GM18861 (cell line): Measurements from ENCODE around the gene ANXA2R.
"Not testable (repeated sequence)": the region's sequence is repeated elsewhere in the genome, so short reads cannot be mapped to it uniquely, and the experiment has no call there.

Experiments used
- ATAC-seq: cut with Tn5 transposase; IDR thresholded peaks from one replicate; pipeline ENCODE4 v1.9.1; 2021; ENCODE audit not compliant: unreplicated experiment

ANXA2R gene

DNA sequence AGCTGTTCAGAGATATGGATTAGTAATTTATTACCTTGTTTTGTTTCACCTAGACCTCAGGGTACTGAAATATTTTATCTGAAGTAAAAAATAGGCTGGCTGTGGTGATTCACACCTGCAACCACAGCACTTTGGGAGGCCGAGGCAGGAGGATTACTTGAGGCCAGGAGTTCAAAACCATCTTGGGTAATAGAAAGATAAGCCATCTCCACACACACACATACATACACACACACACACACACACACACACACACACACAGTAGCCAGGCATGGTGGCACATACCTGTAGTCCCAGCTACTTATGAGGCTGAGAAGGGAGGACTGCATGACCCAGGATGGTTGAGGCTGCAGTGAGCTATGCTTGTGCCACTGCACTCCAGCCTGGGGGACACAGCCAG is 3.7 kb downstream of the ANXA2R start:
- ATAC-seq = no peak

DNA sequence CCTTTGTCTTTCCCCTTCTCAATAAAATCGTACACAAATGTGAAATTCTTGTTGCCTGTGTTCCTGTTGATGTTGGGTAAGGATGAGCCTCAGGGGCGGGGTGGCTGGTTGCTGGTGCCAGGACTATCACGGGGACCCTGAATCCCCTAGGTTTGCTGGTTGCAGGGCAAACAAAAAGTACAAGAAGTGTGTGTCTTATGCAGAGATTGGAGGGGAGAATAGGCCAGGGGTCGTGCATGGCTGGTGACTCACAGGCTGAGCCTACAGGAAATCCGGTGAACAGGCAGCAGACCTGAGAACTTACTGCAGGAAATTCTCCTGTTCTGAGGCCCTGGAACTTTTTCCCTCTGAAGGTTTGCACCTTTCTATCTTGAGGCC is 5.5 kb downstream of the ANXA2R start:
- ATAC-seq = no peak

DNA sequence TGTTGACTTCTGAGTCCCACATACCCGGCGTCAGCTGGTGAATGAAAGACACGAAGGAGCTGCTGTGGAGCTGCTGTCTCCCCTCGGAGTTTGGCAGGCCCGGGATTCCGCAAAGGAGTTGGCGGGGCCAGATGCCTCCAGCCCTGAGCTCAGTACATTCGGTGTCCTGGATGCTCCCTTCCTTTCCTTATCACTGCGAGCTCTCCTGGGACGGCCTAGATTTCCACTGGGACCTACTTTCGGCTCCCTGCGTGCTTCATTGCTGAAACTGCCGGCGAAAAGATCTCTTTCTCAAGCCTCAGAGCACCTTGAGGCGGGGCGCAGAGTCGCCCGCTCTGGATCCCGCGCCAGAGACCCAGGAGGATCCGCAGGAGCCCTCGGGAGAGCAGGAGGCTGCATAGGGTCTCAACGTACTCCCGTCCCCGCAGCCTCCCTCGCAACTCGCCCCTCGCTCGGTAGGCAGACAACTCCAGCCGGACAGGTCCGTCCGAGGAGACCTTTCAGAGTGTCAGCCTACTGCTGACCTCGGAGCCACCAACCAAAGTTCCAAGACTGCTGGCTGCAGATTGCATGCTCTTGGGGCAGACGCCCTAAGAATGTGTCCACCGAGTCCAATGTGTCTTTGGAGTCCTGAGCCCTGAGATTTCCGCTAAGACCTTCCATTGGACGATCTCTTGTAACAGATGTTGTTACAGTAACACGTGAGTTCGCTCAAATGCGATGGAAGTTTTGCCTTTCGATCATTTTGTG is 6.1 kb downstream of the ANXA2R start:
- ATAC-seq = no peak

DNA sequence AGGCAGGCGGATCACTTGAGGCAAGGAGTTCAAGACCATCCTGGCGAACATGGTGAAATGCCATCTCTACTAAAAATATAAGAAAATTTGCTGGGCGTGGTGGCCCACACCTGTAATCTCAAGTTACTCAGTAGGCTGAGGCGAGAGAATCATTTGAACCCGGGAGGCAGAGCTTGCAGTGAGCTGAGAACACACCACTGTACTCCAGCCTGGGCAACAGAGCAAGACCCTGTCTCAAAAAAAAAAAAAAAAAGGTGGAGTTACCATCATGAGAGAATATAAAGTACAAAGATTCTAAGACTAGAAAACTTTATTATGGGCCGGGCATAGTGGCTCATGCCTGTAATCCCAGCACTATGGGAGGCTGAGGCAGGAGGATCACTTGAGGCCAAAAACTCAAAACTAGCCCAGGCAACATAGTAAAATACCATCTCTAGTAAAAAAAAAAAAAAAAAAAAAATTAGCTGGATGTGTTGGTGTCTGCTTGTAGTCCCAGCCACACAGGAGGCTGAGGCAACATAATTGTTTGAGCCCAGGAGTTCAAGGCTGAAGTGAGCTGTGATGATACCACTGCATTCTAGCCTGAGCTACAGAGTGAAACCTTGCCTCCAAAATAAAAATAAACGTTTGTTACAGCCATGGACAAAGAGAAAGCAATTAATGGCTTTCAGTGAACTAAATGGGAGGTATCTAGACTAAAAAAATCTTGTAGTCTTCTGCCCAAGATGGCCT is 12.9 kb downstream of the ANXA2R start:
- ATAC-seq = no peak

DNA sequence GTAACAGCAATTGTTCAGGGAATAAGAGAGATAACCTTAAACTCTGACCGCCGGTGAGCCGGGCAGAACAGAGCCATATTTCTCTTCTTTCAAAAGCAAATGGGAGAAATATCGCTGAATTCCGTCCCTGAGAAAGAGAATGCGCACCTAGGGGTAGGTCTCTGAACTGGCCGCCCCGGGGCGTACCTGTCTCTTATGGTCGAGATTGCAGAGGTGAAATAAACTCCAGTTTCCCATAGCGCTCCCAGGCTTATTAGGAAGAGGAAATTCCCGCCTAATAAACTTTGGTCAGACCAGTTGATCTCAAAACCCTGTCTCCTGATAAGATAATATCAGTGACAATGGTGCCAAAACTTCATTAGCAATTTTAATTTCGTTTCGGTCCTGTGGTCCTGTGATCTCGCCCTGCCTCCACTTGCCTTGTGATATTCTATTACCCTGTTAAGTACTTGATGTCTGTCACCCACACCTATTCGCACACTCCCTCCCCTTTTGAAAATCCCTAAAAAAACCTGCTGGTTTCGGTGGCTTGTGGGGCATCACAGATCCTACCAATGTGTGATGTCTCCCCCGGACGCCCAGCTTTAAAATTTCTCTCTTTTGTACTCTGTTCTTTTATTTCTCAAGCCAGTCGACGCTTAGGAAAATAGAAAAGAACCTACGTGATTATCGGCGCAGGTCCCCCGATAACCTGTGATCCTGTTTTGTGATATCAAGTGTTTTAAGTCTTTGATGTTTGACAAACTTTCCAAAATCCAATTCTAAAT is 14.8 kb downstream of the ANXA2R start:
- not testable (repeated sequence) for ATAC-seq

DNA sequence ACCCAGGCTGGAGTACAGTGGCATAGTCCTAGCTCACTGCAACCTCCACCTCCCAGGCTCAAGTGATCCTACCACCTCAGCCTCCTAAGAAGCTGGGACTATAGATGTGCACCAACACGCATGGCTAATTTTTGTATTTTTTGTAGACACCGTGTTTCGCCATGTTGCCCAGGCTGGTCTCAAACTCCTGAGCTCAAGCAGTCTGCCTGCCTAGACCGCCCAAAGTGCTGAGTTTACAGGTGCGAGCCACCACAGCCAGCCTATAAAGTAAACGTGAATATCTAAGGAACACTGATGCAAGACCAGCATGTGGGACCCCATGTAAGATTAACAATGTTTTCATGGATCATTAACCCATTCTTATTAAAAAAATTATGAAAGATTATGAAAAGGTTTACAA is 15.9 kb downstream of the ANXA2R start:
- no peak for ATAC-seq

DNA sequence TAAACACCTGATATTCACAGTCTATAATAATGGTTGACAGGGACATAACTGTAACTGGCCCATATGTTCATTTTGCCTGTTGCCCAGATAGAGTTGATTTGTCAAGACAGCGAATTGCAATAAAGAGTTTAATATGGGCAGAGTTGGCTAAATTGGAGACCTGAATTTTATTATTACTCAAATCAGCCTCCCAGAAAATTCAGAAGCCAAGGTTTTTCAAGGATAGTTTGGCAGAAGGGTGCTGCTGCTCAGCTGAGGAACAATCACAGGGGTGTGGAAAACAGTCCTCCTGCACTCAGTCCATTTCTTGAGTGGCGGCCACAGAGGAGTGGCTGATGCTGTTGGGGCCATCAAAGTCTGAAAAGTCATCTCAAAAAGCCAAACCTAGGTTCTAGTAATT is 19.0 kb downstream of the ANXA2R start:
- ATAC-seq = no peak

DNA sequence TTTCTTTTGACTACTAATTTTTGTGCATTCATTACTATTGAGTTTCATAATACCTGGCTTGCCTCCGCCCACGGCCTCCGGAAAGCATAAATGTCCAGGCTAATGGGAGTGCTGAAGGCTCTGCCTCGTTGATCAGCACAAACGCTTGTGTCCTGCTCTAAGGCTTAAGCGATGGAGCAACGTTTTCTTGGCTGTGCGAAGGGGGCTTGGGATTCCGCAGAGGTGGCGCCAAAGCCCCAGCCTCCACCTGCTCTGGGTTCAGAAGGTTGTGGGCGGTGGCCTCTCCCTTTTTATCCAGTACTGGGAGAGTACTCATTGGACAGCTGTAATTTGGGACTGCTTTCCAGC is 19.7 kb downstream of the ANXA2R start:
- peak; percentile 12 for ATAC-seq

DNA sequence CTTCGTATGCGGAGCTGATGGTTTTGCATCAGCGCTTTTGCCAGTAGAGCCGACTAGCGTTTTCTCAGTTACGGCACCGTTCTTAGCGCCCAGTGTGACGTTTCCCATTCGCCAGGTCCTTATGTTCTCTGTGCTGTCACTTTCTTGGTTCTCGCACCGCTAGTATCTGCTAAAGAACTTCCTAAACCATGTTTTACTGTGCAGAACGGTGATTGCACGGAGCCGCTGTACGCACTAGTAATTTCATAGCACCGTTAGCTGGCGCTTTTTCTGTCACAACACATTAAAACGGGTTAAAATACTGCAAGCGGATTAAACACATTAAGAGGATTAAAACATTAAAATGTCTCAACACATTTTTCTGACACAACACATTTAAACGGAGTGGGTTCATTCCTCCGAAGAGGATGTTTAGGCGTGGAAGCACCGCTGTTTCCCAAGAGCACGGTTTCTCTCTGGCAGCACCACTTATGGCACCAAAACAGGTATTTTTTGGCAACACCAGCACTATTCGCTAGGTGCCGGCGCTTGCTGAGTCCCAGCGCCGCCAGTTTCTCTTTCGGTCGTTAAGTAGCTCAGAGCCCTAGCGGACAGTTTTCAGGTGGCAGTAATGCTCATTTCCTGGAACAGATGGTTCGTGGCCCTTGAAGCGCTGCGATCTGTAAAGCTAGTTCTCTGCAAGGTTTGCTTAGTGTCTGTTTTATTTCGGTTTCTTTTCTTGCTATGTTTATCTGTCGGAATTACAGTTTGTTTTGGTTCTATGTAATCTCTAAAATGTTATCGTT is 20.3 kb downstream of the ANXA2R start:
- peak; percentile 73 for ATAC-seq

DNA sequence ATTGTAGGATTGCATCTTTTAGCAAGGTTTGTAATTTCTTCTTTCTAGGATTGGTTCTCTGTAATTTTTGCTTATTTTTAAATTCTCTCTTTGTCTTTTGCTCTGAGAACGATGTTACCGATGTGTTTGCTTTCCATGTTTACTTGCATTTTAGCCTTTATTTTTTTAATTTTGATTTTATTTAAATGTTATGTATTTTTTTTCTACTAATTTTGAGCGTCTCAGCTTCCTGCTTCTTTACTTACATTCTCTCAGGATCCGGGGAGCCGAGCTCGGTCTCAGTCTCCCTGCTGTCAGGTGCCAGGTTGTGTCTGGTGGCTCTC is 20.9 kb downstream of the ANXA2R start:
- ATAC-seq = no peak

DNA sequence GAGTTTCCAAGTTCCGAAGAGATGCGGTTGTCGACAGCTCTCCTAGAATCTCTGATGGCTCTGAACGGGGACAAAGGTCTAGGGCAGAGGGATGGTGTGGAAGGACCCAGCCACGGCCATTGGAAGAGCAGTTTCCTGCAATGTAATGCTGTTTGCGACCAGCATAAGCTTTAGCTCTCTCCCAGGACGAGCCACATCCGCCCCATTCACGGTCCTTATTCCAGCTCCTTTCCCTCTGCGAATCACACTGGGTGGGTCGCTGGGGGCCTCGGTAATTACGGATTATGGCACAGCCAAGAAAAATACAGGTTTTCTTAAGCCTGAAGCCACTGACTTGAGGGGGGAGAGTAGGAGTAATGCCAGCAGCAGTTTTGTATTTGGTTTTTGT is 22.7 kb downstream of the ANXA2R start:
- no peak for ATAC-seq

DNA sequence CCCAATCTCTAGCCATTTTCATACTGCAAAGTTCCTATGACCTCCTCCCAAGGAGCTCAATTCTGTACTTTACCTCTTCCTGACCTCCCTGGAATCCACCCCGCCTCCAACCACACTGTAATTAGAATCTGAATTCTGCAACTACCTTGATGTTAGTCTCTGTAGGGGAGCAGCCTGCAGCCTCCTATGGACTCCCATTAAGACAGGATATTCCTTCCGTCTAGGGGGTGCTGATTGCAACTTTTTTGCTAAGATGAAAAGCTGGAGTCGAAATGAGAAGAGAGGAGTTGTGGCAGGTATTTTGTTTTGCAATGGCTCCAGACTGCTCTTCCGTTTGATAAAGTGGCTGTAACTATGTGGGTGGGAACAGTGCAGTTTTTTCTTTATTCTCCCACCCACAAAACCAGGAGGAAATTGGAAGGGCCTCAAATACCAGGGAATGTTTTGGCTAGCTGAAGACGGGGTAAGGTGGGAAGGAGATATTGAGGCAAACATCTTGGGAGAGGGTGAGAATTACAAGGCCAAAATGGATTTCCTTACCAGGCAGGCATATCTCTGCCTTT is 23.8 kb downstream of the ANXA2R start:
- ATAC-seq = no peak

DNA sequence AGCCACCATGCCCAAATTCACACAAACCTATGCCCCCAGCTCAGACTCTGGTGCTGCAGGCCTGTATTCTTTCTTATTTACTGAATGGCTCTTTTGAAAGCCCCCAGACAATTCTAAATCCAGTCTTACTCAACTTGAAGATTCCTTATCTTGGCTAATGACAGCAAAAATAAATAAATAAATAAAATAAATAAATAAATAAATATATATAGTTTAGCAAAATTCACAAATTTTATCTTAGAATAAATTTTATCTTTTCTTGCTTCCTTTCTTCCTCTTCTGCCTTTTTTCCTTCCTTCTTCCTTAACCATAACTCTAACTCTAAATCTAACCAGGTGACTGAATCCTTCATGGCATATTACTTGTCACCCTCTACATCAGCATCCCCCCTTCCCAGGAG is 25.6 kb downstream of the ANXA2R start:
- ATAC-seq = no peak

DNA sequence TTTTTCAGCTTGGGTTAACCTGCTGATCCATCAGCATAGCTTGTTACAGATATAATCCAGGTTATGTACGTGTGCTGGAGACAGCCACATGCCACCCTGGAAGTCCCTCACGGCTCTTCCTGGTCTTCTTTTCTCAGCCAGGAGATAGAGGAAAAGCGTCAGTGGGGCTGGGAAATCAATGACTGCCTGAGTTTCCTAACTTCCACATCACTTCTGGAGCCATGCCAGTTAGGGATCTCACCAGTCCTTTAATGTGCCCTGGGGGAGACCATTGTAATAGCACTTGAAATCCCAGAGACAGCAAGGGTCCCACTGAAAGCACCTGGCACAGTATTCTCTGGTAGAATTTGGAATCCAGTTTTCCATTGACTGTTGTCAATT is 29.2 kb downstream of the ANXA2R start:
- no peak for ATAC-seq

DNA sequence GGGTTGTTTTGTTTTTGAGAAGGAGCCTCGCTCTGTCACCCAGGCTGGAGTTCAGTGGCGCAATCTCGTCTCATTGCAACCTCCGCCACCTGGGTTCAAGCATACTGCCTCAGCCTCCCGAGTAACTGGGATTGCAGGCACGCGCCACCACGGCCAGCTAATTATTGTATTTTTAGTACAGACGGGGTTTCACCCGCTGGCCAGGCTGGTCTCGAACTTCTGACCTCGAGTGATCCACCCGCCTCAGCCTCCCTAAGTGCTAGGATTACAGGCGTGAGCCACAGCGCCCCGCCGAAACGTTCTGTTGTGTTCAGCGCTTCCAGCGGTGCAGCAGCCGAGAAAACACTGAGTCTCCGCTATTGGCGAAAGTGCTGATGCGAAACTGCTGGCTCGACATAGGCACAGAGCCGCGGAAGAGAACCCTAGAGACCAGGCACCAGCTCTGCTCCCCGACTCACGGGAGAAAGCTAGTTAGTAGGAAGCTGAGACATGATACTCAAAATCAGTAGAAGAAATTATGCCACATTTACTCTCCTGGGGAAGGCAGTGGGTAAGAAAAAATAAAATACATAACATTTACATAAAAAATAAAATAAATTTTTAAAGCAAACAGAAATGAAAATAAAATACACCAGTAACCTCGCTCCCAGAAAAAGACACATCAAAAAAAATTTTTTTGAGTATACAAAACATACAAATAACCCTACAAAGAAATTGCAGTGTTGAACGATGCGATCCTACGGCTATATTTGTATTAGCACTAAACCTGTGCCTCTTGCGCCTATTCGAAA is 31.6 kb downstream of the ANXA2R start:
- peak; percentile 35 for ATAC-seq

DNA sequence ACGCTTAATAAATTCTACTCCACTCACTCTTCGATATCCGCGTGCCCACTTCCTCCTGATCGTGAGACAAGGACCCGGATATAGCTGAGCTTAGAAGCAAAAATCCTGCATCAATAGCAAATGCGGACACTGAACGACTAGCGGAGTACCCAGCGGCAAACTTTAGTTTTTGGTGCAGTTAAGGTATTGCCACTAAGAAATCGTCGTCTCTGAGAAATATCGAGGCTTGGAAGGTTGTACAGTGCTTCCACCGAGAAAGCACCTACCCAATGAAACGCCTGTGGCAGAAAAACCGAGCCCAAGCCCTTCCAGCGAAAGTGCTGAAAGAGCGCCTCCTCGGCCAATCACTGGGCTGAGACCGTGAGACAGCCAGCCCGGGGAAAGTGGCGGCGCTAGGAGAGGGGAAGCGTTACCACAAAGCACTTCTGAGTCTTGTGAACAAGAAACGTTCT is 32.2 kb downstream of the ANXA2R start:
- ATAC-seq = peak; percentile 34

DNA sequence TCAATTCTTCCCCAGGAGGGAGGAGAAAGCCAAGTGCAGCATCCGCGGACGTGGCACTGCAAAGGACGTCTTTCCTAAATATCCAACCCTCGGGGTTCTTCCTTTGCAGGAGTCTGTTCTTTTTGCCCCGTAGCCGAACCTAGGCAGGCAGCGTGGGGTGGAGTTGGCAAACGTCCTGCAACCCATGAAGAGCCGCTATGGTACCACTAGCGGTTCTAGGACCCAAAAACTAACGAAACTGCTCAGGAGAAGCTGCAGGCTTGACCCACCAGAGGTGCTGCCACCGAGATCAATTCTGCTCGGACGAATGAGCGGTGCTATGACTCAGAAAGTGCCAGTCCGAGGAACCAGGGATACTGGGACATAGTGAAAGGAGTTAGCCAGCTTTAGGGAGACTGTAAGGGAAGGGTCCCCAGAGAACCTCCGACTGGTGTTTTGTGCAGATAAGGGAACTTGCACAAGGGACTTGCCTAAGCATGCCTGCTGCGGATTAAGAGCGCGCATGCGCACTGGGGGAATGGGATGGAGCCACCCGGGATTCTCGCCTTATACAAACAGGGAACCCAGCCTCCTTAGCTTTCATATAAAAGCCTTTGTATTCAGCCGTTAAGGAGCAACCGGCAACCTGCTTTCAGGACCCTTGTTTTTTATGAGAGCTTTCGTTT is 32.7 kb downstream of the ANXA2R start:
- ATAC-seq = peak; percentile 16

DNA sequence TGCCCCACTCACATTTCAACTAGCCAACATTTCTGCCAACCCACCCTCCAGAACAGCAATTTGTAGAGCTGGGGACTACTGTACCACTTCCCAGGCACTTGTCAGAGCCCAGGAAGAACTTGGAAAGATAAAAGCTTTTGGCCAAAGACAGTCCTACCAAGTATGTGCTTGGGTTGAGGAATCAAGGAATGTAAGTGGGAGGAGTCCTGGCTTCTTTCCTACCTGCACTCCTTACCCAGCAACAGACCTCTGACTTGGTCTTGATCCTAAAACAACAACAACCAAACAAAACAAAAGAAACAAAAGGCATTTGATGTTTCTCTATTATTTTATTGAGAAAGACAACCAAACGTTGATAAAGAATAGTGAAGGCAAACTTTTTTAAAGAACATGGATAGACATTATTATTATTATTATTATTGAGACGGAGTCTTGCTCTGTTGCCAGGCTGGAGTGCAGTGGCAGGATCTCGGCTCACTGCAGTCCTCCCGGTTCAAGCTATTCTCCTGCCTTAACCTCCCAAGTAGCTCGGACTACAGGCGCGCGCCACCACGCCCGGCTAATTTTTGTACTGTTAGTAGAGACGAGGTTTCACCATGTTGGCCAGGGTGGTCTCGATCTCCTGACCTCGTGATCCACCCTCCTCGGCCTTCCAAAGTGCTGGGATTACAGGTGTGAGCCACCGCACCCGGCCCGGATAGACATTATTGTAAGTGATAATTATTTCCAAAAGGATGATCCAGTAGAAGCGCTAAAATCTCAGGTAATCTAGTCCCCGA is 33.5 kb downstream of the ANXA2R start:
- no peak for ATAC-seq

DNA sequence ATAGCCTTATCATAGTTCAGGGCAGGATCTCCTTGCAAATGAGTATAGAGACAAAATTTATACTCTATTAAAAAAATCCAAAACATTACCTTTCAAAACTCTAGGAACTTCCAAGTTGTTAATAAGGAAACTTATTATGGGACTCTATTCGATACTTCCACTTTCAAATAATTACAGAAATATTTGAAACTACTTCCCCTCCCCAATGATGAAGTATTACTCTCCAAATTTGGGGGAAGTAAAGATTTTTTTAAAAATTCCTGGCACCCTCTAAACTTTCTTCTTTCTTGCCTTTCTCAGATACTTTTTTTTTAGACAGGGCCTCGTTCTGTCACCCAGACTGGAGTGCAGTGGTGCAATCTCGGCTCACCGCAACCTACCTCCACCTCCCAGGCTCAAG is 35.1 kb downstream of the ANXA2R start:
- no peak for ATAC-seq
